Endothelial cell of umbilical vein (primary cell): ENCODE measurements around the gene NAE1. TPM values are rescaled to one million over a fixed set of nuclear protein-coding genes. Genes with fewer than 3 reads are reported as not detected.

ENCODE experiments used
- BruUV-seq: library from RNA; stranded (reverse); fragments of 400-500 nt; replicated peaks from 2 replicates; lab custom pipeline; 2021; lab: Mats Ljungman, UMichigan
- CTCF ChIA-PET: fragments of 300-600, 350-600 bp; sonication (Branson Sonifier 250); formaldehyde crosslinking; loops from one replicate; lab custom pipeline; 2021; ENCODE audit warnings: antibody characterized with exemption, inconsistent platforms; lab: Charles Lee
- POLR2A ChIA-PET: fragments of 300-600, 350-600 bp; sonication (Branson Sonifier 250); formaldehyde crosslinking; loops from one replicate; lab custom pipeline; 2021; ENCODE audit warnings: antibody characterized with exemption, inconsistent platforms; lab: Charles Lee
- DNase-seq: peaks from one replicate; pipeline ENCODE4 v3.0.0-alpha.2; 2011; ENCODE audit warnings: low read depth, low spot score
- FAIRE-seq: peaks from 2 replicates; lab custom pipeline; 2011; peaks lifted over from hg19 to GRCh38; lab: Jason Lieb, UNC
- H2AFZ ChIP-seq: 2 replicates; pipeline ENCODE4 v1.6.0; 2012; ENCODE audit warnings: low read depth, low read length, control low read depth, inconsistent platforms
- H3K27ac ChIP-seq: 2 replicates; pipeline ENCODE4 v1.5.1; 2011; ENCODE audit warnings: low read depth, mild to moderate bottlenecking, control low read depth, low read length, moderate library complexity; ENCODE audit not compliant: insufficient read depth
- H3K27me3 ChIP-seq, 2 experiments: 2 replicates each; pipeline versions ENCODE4 v1.6.0 to v1.6.1; 2011; ENCODE audit warnings: low read length in 2 of 2, mixed read lengths in 1 of 2; ENCODE audit not compliant: control insufficient read depth in 2 of 2, insufficient read depth in 2 of 2
- H3K36me3 ChIP-seq, 2 experiments: 2 replicates in 1 of 2; 3 replicates in 1 of 2; pipeline ENCODE4 v1.5.1; 2011; ENCODE audit warnings: low read length in 2 of 2, mild to moderate bottlenecking in 1 of 2, moderate library complexity in 1 of 2; ENCODE audit not compliant: control insufficient read depth in 2 of 2, insufficient read depth in 2 of 2; ENCODE audit errors: extremely low read depth in 1 of 2
- H3K4me1 ChIP-seq: 3 replicates; pipeline ENCODE4 v1.5.1; 2011; ENCODE audit warnings: mild to moderate bottlenecking, low read length; ENCODE audit not compliant: control insufficient read depth, insufficient read depth; ENCODE audit errors: extremely low read depth
- H3K4me2 ChIP-seq: 2 replicates; pipeline ENCODE4 v1.6.1; 2011; ENCODE audit warnings: low read length, control low read depth, mixed read lengths; ENCODE audit not compliant: insufficient read depth
- H3K4me3 ChIP-seq, 3 experiments: fragments of 200-600 bp in 1 of 3; sonication (generic), shearing (Covaris generic) in 1 of 3; replicated peaks in 1 of 3; 2 replicates each; pipeline ENCODE4 v1.5.1; 2011 to 2016; ENCODE audit warnings: control low read depth in 3 of 3, low read length in 3 of 3, mild to moderate bottlenecking in 2 of 3, inconsistent platforms in 1 of 3, low read depth in 1 of 3, moderate library complexity in 1 of 3; ENCODE audit not compliant: insufficient read depth in 1 of 3
- H3K79me2 ChIP-seq: 2 replicates; pipeline ENCODE4 v1.6.0; 2012; ENCODE audit warnings: low read length, inconsistent platforms; ENCODE audit not compliant: control insufficient read depth, insufficient read depth
- H3K9ac ChIP-seq: replicated peaks from 2 replicates; pipeline ENCODE3; 2011; ENCODE audit warnings: low read length, control low read depth; ENCODE audit not compliant: insufficient read depth; ENCODE audit errors: extremely low read depth
- H3K9me1 ChIP-seq: replicated peaks from 3 replicates; pipeline ENCODE4 v1.6.0; 2011; ENCODE audit warnings: mild to moderate bottlenecking, low read length; ENCODE audit not compliant: control insufficient read depth, insufficient read depth; ENCODE audit errors: extremely low read depth
- H3K9me3 ChIP-seq: replicated peaks from 2 replicates; pipeline ENCODE4 v1.5.1; 2012; ENCODE audit warnings: low read length, inconsistent platforms; ENCODE audit not compliant: control insufficient read depth, insufficient read depth
- H4K20me1 ChIP-seq: replicated peaks from 2 replicates; pipeline ENCODE3; 2011; ENCODE audit warnings: mild to moderate bottlenecking, low read length; ENCODE audit not compliant: control insufficient read depth, insufficient read depth; ENCODE audit errors: extremely low read depth
- CTCF ChIP-seq, 2 donors: IDR thresholded peaks; 1 replicate in 1 of 2; 2 replicates in 1 of 2; pipeline ENCODE4 v1.5.1; 2011; ENCODE audit warnings: low read length in 2 of 2, mild to moderate bottlenecking in 2 of 2, moderate library complexity in 2 of 2, control low read depth in 1 of 2, inconsistent platforms in 1 of 2, low read depth in 1 of 2; ENCODE audit not compliant: insufficient read depth in 1 of 2; ENCODE audit errors: extremely low read depth in 1 of 2
- EZH2 ChIP-seq: IDR thresholded peaks from 2 replicates; pipeline ENCODE4 v1.6.1; 2012; ENCODE audit warnings: borderline replicate concordance, low read depth, mild to moderate bottlenecking, moderate library complexity, low read length, inconsistent platforms; ENCODE audit not compliant: severe bottlenecking
- FOS ChIP-seq: IDR thresholded peaks from 2 replicates; pipeline ENCODE4 v1.6.1; 2011; ENCODE audit warnings: mild to moderate bottlenecking, low read length, moderate library complexity, borderline replicate concordance; ENCODE audit not compliant: insufficient read depth
- GATA2 ChIP-seq: IDR thresholded peaks from 2 replicates; pipeline ENCODE4 v1.7.0; 2011; ENCODE audit warnings: low read depth, mild to moderate bottlenecking, moderate library complexity, mixed read lengths, low read length; ENCODE audit not compliant: insufficient read length, insufficient read depth
- JUN ChIP-seq: IDR thresholded peaks from 2 replicates; pipeline ENCODE4 v1.6.1; 2011; ENCODE audit warnings: borderline replicate concordance, low read depth; ENCODE audit not compliant: insufficient read length, insufficient read depth
- MAX ChIP-seq: IDR thresholded peaks from 2 replicates; pipeline ENCODE4 v1.6.1; 2011; ENCODE audit not compliant: insufficient read depth, insufficient read length
- MYC ChIP-seq: IDR thresholded peaks from one replicate; pipeline ENCODE4 v1.6.1; 2011; ENCODE audit warnings: mild to moderate bottlenecking, low read depth, low read length
- POLR2A ChIP-seq: IDR thresholded peaks from 2 replicates; pipeline ENCODE4 v1.6.1; 2012; ENCODE audit warnings: low read depth, mild to moderate bottlenecking, control low read depth, low read length
- POLR2AphosphoS5 ChIP-seq: IDR thresholded peaks from 2 replicates; pipeline ENCODE4 v1.6.1; 2012; ENCODE audit warnings: low read depth, mild to moderate bottlenecking, control low read depth, low read length, moderate library complexity; ENCODE audit not compliant: insufficient read depth
- dilution Hi-C: fragments of 300-500 bp; cut with MboI; formaldehyde crosslinking; loops from one replicate; pipeline ENCODE4 v1.15.0; 2019; ENCODE audit warnings: low sequenced_read_pairs; ENCODE audit not compliant: extremely low pct_ligation_motif_present
- intact Hi-C: fragments of 100-400 bp; cut with micrococcal nuclease; formaldehyde crosslinking; loops from one replicate; pipeline ENCODE4 v1.10.0; 2022
- polyA plus RNA-seq, 4 experiments: library from polyadenylated mRNA; depleted of rRNA in 3 of 4; stranded (reverse) in 3 of 4; unstranded in 1 of 4; fragments of >200 nt; gene quantifications; 2 replicates each; pipeline versions ENCODE4 v1.2.1 to v1.2.3, GENCODE V29; 2011 to 2012; ENCODE audit warnings: missing spikeins in 1 of 4
- total RNA-seq: library from RNA; stranded (reverse); gene quantifications from 2 replicates; pipeline ENCODE4 v1.2.3, GENCODE V29; 2021

The NAE1 gene
- total and polyA plus RNA-seq, 2 donors (not counting 3 experiments of a cell fraction or from before 2014, with no cell fraction given) = 23.6 to 64.3 TPM

- Histone ChIP-seq H3K9me3 (no peaks in the 10 kb centered on the region), H3K9me1 (no peaks in the 10 kb centered on the region), H3K4me1 (peaks cover 2% of the 10 kb centered on the region), H4K20me1 (no peaks in the 10 kb centered on the region), H3K27me3 (peaks cover 46 to 50% of the 10 kb centered on the region in 2 experiments), H3K9ac (no peak overlapping the region), H3K36me3 (no peaks in the 10 kb centered on the region), H3K27ac (no peak overlapping the region), H2AFZ (no peak overlapping the region), H3K4me3 (no peak overlapping the region), H3K4me2 (no peak overlapping the region), H3K79me2 (no peaks in the 10 kb centered on the region)
- POLR2A ChIA-PET = no interaction called here
- dilution Hi-C loops (no loop called here), intact Hi-C loops (no loop called here)
- FAIRE-seq (no peak), DNase-seq (no peak)
- CTCF ChIA-PET = interaction anchor here (2.1 to 3.6 kb wide), 3 partner anchors 15 to 27 kb away, joined by 4 to 18 read pairs (median 12); partner anchors contain the start of gene NAE1
- no peak for TF ChIP-seq MYC
- no peak for TF ChIP-seq MAX
- no peak for TF ChIP-seq GATA2
- no peak for TF ChIP-seq FOS
- TF ChIP-seq POLR2AphosphoS5 = no peak
- TF ChIP-seq CTCF (IDR thresholded peaks at IDR 0.05; ENCODE audit: extremely low read depth in 1 of 2, insufficient read depth in 1 of 2, low read depth in 1 of 2, low read length in 2 of 2) = no peak
- TF ChIP-seq POLR2A = no peak
- TF ChIP-seq EZH2 = no peak
- no peak for TF ChIP-seq JUN
- no TSS peak for BruUV-seq
Observed at GRCh38 chr16:66845791-66846221, 15.0 kb upstream of the NAE1 start.
